OCI-LY3 (cell line): ENCODE measurements around the gene AKAP1.

Source experiments
- H2AFZ ChIP-seq: fragments of 200-600, 300-600 bp; shearing (Covaris generic); 2 replicates; pipeline ENCODE4 v1.6.0; 2014; ENCODE audit warnings: antibody characterized with exemption, low read depth, low read length
- H3K27ac ChIP-seq: fragments of 200-600, 300-600 bp; sonication (generic); 2 replicates; pipeline ENCODE4 v1.5.1; 2014; ENCODE audit warnings: mild to moderate bottlenecking, low read length, moderate library complexity, mixed read lengths
- H3K27me3 ChIP-seq: fragments of 200-600, 300-600 bp; sonication (generic); 2 replicates; pipeline ENCODE4 v1.6.1; 2014; ENCODE audit warnings: low read depth, low read length, mixed read lengths
- H3K36me3 ChIP-seq: fragments of 200-600, 300-600 bp; sonication (generic); replicated peaks from 2 replicates; pipeline ENCODE3; 2014; ENCODE audit warnings: low read depth, low read length, mixed read lengths
- H3K4me1 ChIP-seq: fragments of 300-600, 200-600 bp; sonication (generic); 2 replicates; pipeline ENCODE4 v1.6.1; 2014; ENCODE audit warnings: low read length, mixed read lengths
- H3K4me2 ChIP-seq: fragments of 200-600, 300-600 bp; sonication (generic); 2 replicates; pipeline ENCODE4 v1.6.1; 2014; ENCODE audit warnings: low read length, mixed read lengths
- H3K4me3 ChIP-seq: fragments of 300-600, 200-600 bp; sonication (generic); 2 replicates; pipeline ENCODE4 v1.5.1; 2014; ENCODE audit warnings: antibody characterized with exemption, mild to moderate bottlenecking, low read length, moderate library complexity
- H3K79me2 ChIP-seq: fragments of 300-600, 200-600 bp; shearing (Covaris generic); 2 replicates; pipeline ENCODE4 v1.6.1; 2014; ENCODE audit warnings: mild to moderate bottlenecking, low read length, mixed read lengths
- H3K9ac ChIP-seq: fragments of 300-600, 200-600 bp; shearing (Covaris generic); 2 replicates; pipeline ENCODE4 v1.6.0; 2014; ENCODE audit warnings: mild to moderate bottlenecking, low read length, moderate library complexity
- H3K9me3 ChIP-seq: fragments of 200-600, 300-600 bp; shearing (Covaris generic); 2 replicates; pipeline ENCODE4 v1.6.1; 2014; ENCODE audit warnings: low read length, mixed read lengths; ENCODE audit not compliant: insufficient read depth
- H4K20me1 ChIP-seq: fragments of 200-600, 300-600 bp; sonication (generic); 2 replicates; pipeline ENCODE4 v1.6.1; 2016; ENCODE audit warnings: low read length, mixed read lengths; ENCODE audit not compliant: insufficient read depth
- CTCF ChIP-seq: fragments of 200-600, 300-600 bp; sonication (generic); IDR thresholded peaks from 2 replicates; pipeline ENCODE4 v1.5.1; 2014; ENCODE audit warnings: antibody characterized with exemption, low read length, low read depth
- EZH2phosphoT487 ChIP-seq: fragments of 200-600 bp; shearing (Covaris generic); IDR thresholded peaks from 2 replicates; pipeline ENCODE4 v1.6.1; 2018; ENCODE audit warnings: antibody characterized with exemption, mixed run types, low read depth

The AKAP1 gene

GRCh38 chr17:57082441-57082840 is 2.6 kb upstream of the AKAP1 start:
- H3K27me3 ChIP-seq, result no peaks in the 10 kb centered on the region
- peaks cover 11% of the 10 kb centered on the region for H4K20me1 ChIP-seq
- no peak overlapping the region for H2AFZ ChIP-seq
- TF ChIP-seq EZH2phosphoT487 (no peak), CTCF (no peak)
- no peak overlapping the region for H3K27ac ChIP-seq
- H3K4me1 ChIP-seq, result peaks cover 25% of the 10 kb centered on the region
- H3K9me3 ChIP-seq, result no peaks in the 10 kb centered on the region
- H3K4me2 ChIP-seq, result no peak overlapping the region
- peaks cover 22% of the 10 kb centered on the region for H3K79me2 ChIP-seq
- H3K36me3 ChIP-seq, result no peaks in the 10 kb centered on the region
- no peak overlapping the region for H3K9ac ChIP-seq
- no peak overlapping the region for H3K4me3 ChIP-seq

DNA sequence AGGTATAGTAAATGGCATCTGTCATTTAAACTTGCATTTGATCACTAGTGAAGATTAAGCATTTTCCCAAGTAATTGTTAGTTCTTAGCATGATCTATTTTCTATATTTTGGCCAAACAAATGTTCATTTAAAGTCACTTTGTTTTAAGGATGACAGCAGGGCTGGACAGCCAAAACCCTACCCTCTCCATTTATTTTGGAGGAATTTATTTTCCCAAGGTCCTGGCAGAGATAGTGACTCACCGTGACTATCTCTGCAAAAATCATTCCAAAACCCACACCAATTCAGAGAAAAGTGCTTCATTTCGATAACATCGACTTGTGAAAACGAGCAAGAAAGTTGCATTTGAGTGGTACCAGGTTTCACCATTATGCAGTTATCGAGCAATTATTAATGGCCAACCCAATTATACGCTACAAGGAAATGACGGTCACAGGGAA is 665 bp upstream of the AKAP1 start:
- H4K20me1 ChIP-seq, result peaks cover 28% of the 10 kb centered on the region
- peaks cover 41% of the 10 kb centered on the region for H3K79me2 ChIP-seq
- H3K4me2 ChIP-seq, result peak overlapping the region; percentile 72
- H3K4me1 ChIP-seq, result peaks cover 25% of the 10 kb centered on the region
- H3K9ac ChIP-seq, result peak overlapping the region; percentile 81
- peak overlapping the region; percentile 81 for H2AFZ ChIP-seq
- H3K36me3 ChIP-seq, result no peaks in the 10 kb centered on the region
- peak overlapping the region; percentile 52 for H3K27ac ChIP-seq
- H3K27me3 ChIP-seq, result no peaks in the 10 kb centered on the region
- H3K9me3 ChIP-seq, result no peaks in the 10 kb centered on the region
- TF ChIP-seq CTCF (no peak), EZH2phosphoT487 (no peak)
- peak overlapping the region; percentile 77 for H3K4me3 ChIP-seq

DNA sequence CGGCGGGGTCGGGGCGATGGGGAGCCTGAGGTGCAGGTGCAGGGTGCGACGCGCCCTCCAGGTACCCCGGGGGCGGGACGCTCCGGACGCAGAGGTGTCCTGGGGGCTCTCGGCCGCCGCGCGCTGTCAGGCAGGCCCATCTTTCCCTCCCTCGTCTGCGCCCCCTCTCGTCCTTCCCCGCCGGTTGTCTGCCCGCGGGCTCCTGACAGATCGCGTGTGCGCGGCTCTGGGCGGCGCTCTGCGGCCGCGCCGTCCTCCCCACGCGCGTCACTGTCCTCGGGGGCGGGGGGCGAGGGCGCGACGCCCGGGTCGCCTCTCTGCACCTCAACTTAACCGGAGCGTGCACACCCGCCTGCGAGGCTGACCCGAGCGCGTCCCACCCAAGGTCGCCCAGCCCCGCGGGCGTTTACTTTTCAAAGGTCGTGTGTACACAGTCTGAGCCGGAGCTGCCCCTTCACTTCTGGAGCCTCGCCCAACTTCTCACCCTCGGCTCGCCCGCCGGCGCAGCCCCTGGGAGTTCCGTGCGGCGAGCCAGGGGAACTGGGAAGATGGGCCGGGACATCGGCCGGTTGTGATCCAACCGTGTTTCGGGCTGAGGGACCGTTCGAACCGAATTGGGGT is 512 bp downstream of the AKAP1 start:
- H3K27ac ChIP-seq, result peak overlapping the region; percentile 22; the same call in 1 of the 2 replicates
- peaks cover 40% of the 10 kb centered on the region for H4K20me1 ChIP-seq
- H3K4me2 ChIP-seq, result peak overlapping the region; percentile 100
- H3K9ac ChIP-seq, result peak overlapping the region; percentile 92
- peak overlapping the region; percentile 78; the same call in 1 of the 2 replicates for H2AFZ ChIP-seq
- no peak for TF ChIP-seq EZH2phosphoT487
- TF ChIP-seq CTCF, result peak; percentile 24; the same call in 1 of the 2 replicates
- H3K36me3 ChIP-seq, result peaks cover 3% of the 10 kb centered on the region
- no peaks in the 10 kb centered on the region for H3K9me3 ChIP-seq
- H3K4me1 ChIP-seq, result peaks cover 21% of the 10 kb centered on the region
- peaks cover 53% of the 10 kb centered on the region for H3K79me2 ChIP-seq
- no peaks in the 10 kb centered on the region for H3K27me3 ChIP-seq
- peak overlapping the region; percentile 99 for H3K4me3 ChIP-seq

DNA sequence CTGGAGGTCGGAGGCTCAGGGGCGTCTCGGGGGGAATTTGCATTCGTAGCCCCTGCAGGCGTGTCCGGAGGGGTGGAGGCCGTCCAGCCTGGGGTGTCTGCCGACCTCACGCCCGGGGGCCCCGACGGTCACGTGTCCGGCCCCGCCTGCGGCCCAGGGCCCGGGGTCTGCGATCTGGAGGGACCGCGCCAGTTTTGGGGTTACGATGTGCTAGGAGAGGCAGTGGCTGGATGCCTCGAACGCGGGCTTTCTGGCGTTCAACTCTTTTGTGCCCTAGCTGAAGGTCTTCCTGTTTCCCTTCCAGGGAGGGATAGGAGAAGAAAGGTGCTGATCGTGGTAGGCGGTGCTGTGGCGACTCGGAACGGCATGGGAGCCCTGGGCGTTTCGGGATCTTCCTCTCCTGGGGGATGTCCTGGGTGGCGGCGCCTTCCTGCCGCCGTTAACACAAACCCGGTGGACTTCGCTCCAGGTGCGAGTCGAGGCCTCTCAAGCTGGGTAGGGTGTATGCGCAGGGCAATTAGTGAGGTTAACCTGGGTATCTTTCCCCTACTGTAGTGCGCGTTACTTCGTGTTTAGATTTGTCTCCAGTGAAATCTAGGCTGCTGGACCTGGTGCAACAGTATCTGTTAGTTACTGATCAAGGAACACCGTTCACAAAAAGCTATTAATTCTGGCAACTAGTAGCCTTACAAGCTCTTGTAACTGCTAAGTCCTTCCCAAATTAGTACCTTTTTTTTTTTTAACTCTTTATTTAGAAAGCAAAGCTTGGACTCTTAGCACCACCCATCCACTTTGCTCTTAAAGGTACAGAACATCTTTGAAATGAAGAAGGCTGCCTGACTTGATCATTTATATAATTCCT is 1.3 kb downstream of the AKAP1 start:
- TF ChIP-seq CTCF, result no peak
- no peak for TF ChIP-seq EZH2phosphoT487
- Histone ChIP-seq H3K4me2 (peak overlapping the region; percentile 100), H3K36me3 (peaks cover 3% of the 10 kb centered on the region), H4K20me1 (peaks cover 47% of the 10 kb centered on the region), H3K27ac (peak overlapping the region; percentile 21; the same call in 1 of the 2 replicates), H3K4me1 (peaks cover 14% of the 10 kb centered on the region), H3K4me3 (peak overlapping the region; percentile 99), H3K9ac (peak overlapping the region; percentile 92), H2AFZ (peak overlapping the region; percentile 78), H3K79me2 (peaks cover 60% of the 10 kb centered on the region), H3K27me3 (no peaks in the 10 kb centered on the region), H3K9me3 (no peaks in the 10 kb centered on the region)
